RWPE2 (cell line): ENCODE data around the gene BACE1-AS.

Experiments
- ATAC-seq: fragments of 200-7000 bp; cut with Tn5 transposase; 3 replicates; pipeline ENCODE4 v1.9.1; 2021; ENCODE audit warnings: low read depth
- DNase-seq: peaks from one replicate; pipeline ENCODE4 v3.0.0-alpha.2; 2020; ENCODE audit warnings: low spot score
- H3K27ac ChIP-seq: fragments of 450-650 bp; 2 replicates; pipeline ENCODE4 v1.5.1; 2017; ENCODE audit warnings: mild to moderate bottlenecking; ENCODE audit not compliant: poor library complexity, severe bottlenecking
- H3K27me3 ChIP-seq: fragments of 250-450 bp; sonication (Bioruptor Pico); 2 replicates; pipeline ENCODE4 v1.5.1; 2021; ENCODE audit warnings: mild to moderate bottlenecking, moderate library complexity; ENCODE audit not compliant: insufficient read depth, poor library complexity, severe bottlenecking
- H3K36me3 ChIP-seq: fragments of 250-450 bp; sonication (Bioruptor Pico); 2 replicates; pipeline ENCODE4 v1.5.1; 2020; ENCODE audit warnings: low read depth, mild to moderate bottlenecking, moderate library complexity
- H3K4me1 ChIP-seq: fragments of 250-450 bp; sonication (Bioruptor Pico); 2 replicates; pipeline ENCODE4 v1.5.1; 2021; ENCODE audit warnings: mild to moderate bottlenecking, moderate library complexity; ENCODE audit not compliant: insufficient read depth, poor library complexity, severe bottlenecking
- H3K4me3 ChIP-seq: fragments of 250-450 bp; sonication (Bioruptor Pico); 2 replicates; pipeline ENCODE4 v1.5.1; 2021; ENCODE audit warnings: mild to moderate bottlenecking, moderate library complexity; ENCODE audit not compliant: severe bottlenecking
- H3K9me3 ChIP-seq: fragments of 250-450 bp; sonication (Bioruptor Pico); 2 replicates; pipeline ENCODE4 v1.5.1; 2021; ENCODE audit warnings: mild to moderate bottlenecking, moderate library complexity; ENCODE audit not compliant: severe bottlenecking
- TF ChIP-seq, protein P1 (sequence below): fragments of 450-650 bp; IDR thresholded peaks from one replicate; pipeline ENCODE4 v1.5.1; 2017; ENCODE audit warnings: mild to moderate bottlenecking, moderate library complexity; ENCODE audit not compliant: poor library complexity, severe bottlenecking

The BACE1-AS gene

GRCh38 chr11:117337076-117337475 is 45.9 kb downstream of the BACE1-AS start:
- Histone ChIP-seq H3K27ac (no peak overlapping the region), H3K4me3 (no peak overlapping the region), H3K9me3 (no peaks in the 10 kb centered on the region), H3K36me3 (peaks cover 41% of the 10 kb centered on the region), H3K27me3 (no peaks in the 10 kb centered on the region), H3K4me1 (no peaks in the 10 kb centered on the region)
- ATAC-seq: no peak
- no peak for DNase-seq
- TF ChIP-seq, protein P1, sequence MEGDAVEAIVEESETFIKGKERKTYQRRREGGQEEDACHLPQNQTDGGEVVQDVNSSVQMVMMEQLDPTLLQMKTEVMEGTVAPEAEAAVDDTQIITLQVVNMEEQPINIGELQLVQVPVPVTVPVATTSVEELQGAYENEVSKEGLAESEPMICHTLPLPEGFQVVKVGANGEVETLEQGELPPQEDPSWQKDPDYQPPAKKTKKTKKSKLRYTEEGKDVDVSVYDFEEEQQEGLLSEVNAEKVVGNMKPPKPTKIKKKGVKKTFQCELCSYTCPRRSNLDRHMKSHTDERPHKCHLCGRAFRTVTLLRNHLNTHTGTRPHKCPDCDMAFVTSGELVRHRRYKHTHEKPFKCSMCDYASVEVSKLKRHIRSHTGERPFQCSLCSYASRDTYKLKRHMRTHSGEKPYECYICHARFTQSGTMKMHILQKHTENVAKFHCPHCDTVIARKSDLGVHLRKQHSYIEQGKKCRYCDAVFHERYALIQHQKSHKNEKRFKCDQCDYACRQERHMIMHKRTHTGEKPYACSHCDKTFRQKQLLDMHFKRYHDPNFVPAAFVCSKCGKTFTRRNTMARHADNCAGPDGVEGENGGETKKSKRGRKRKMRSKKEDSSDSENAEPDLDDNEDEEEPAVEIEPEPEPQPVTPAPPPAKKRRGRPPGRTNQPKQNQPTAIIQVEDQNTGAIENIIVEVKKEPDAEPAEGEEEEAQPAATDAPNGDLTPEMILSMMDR: no peak
